ENCODE measurements around the gene UPK2. TPM values are rescaled to one million over a fixed set of nuclear protein-coding genes. Genes with fewer than 3 reads are reported as not detected.
"Not testable (repeated sequence)": the region's sequence is repeated elsewhere in the genome, so short reads cannot be mapped to it uniquely, and the experiment has no call there.

The UPK2 gene
- total and polyA plus RNA-seq, 7 donors = not detected

DNA sequence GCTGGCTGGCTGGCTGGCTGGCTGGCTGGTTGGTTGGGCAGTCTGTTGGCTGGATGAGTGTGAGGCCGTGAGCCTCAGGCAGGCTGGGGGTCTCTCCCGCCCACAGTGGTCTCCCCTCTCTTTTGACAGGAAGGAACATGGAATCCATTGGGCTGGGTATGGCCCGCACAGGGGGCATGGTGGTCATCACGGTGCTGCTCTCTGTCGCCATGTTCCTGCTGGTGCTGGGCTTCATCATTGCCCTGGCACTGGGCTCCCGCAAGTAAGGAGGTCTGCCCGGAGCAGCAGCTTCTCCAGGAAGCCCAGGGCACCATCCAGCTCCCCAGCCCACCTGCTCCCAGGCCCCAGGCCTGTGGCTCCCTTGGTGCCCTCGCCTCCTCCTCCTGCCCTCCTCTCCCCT, 1.9 kb downstream of the UPK2 start:
- intact Hi-C loops (cut with DNase I) = loop anchor here (2.0 kb wide), 1 partner anchor 25 kb away; no protein-coding TSS in a partner anchor
- Histone ChIP-seq H3K4me1 (peaks cover 0 to 4% (median 2%) of the 10 kb centered on the region in 4 donors), H3K4me3 (no peak overlapping the region), H3K36me3 (no peaks in the 10 kb centered on the region), H3K27me3 (no peaks in the 10 kb centered on the region), H3K27ac (no peak overlapping the region), H3K9me3 (no peaks in the 10 kb centered on the region)
- no peak for TF ChIP-seq POLR2AphosphoS5 (IDR thresholded peaks at IDR 0.05)
- TF ChIP-seq, protein P1, sequence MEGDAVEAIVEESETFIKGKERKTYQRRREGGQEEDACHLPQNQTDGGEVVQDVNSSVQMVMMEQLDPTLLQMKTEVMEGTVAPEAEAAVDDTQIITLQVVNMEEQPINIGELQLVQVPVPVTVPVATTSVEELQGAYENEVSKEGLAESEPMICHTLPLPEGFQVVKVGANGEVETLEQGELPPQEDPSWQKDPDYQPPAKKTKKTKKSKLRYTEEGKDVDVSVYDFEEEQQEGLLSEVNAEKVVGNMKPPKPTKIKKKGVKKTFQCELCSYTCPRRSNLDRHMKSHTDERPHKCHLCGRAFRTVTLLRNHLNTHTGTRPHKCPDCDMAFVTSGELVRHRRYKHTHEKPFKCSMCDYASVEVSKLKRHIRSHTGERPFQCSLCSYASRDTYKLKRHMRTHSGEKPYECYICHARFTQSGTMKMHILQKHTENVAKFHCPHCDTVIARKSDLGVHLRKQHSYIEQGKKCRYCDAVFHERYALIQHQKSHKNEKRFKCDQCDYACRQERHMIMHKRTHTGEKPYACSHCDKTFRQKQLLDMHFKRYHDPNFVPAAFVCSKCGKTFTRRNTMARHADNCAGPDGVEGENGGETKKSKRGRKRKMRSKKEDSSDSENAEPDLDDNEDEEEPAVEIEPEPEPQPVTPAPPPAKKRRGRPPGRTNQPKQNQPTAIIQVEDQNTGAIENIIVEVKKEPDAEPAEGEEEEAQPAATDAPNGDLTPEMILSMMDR (IDR thresholded peaks at IDR 0.05) = no peak
- no peak for TF ChIP-seq POLR2A (IDR thresholded peaks at IDR 0.05)
- TF ChIP-seq EP300 (IDR thresholded peaks at IDR 0.05) = no peak
- 94% methylated on average over 8 of the region's 8 CpGs for WGBS, 2 donors
- DNase-seq = no peak

DNA sequence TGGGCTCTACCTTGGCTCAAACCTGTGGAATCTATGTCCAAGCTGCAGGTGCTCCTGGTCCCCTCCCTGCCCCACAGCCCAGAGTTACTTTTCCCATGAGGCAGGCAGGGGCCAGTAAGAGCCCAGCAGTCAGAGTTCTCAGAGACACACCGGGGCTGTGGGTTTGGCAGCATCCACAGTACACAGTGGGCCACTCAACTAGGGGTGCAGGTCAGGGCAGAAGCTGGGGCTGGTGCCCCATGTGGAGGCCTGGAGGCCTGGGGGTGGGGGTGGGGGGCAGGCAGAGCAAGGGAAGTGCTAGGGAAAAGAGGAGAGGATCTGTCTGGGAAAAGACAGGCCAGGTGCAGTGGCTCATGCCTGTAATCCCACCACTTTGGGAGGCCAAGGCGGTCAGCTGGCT, 2.5 kb downstream of the UPK2 start:
- H3K4me3 ChIP-seq = no peak overlapping the region
- TF ChIP-seq POLR2A (IDR thresholded peaks at IDR 0.05) = no peak
- no peak for TF ChIP-seq POLR2AphosphoS5 (IDR thresholded peaks at IDR 0.05)
- TF ChIP-seq, protein P1 (IDR thresholded peaks at IDR 0.05) = no peak
- no peak for TF ChIP-seq EP300 (IDR thresholded peaks at IDR 0.05)
- peaks cover 0 to 4% (median 2%) of the 10 kb centered on the region in 4 donors for H3K4me1 ChIP-seq
- intact Hi-C loops (cut with DNase I) = no loop called here
- H3K36me3 ChIP-seq = no peaks in the 10 kb centered on the region
- WGBS, 2 donors = 84 to 89% methylated on average over 2 of the region's 2 CpGs
- DNase-seq = no peak
- H3K27ac ChIP-seq = no peak overlapping the region
- no peaks in the 10 kb centered on the region for H3K9me3 ChIP-seq
- H3K27me3 ChIP-seq = no peaks in the 10 kb centered on the region

DNA sequence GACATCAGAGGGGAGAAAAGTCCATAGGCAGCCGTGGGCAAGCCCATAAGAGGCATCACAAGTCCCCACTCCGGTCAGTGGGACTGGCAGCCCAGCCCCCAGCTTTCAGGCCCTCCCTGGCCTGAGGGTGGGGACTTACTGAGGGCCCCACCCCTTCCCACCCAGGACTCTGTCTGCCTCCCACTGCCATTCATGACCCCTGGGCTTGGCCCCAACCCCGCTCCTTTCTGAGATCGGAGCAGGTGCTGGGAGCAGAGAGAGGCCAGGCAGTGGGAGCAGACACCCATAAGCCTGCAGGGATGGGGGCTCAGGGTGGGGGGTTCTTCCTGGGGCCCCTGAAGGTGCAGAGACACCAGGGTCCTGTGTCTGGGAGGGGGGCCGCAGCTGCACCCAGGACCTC, 5.1 kb downstream of the UPK2 start:
- H3K27me3 ChIP-seq = no peaks in the 10 kb centered on the region
- H3K36me3 ChIP-seq = no peaks in the 10 kb centered on the region
- WGBS, 2 donors = 47 to 77% methylated on average over 5 of the region's 5 CpGs

DNA sequence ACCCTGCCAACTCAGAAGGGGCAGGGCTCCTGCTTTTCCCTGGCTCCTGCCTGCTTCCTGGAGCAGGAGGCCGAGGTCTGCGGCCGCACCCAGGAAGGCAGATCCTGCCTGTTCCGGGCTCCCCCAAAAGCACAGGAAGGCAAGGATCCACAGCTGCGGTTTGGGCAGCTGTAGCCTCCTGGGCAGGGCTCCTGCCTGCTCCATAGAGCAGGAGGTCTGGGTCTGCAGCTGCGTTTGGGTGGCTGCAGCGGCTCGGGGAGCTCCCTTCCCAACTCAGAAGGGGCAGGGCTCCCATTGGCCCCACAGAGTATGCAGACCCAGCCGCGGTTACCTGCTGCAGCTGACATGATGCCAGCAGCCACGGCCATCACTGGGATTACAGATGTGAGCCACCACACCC, 5.5 kb downstream of the UPK2 start:
- Histone ChIP-seq H3K27me3 (no peaks in the 10 kb centered on the region), H3K36me3 (no peaks in the 10 kb centered on the region), H3K4me3 (no peak overlapping the region), H3K27ac (no peak overlapping the region), H3K4me1 (no peaks in the 10 kb centered on the region), H3K9me3 (no peaks in the 10 kb centered on the region)
- intact Hi-C loops (cut with DNase I) = no loop called here
- TF ChIP-seq EP300 (IDR thresholded peaks at IDR 0.05) (no peak), POLR2AphosphoS5 (IDR thresholded peaks at IDR 0.05) (no peak), POLR2A (IDR thresholded peaks at IDR 0.05) (no peak)
- TF ChIP-seq, protein P1 (IDR thresholded peaks at IDR 0.05) = no peak
- WGBS, 2 donors = 8 to 47% methylated on average over 11 of the region's 11 CpGs
- no peak for DNase-seq

More for the DNA sequence above, 5.1 kb downstream of the UPK2 start:
- H3K27ac ChIP-seq = no peak overlapping the region
- H3K9me3 ChIP-seq = no peaks in the 10 kb centered on the region
- no peak for DNase-seq
- H3K4me3 ChIP-seq = no peak overlapping the region
- TF ChIP-seq, protein P1 (IDR thresholded peaks at IDR 0.05) = no peak
- TF ChIP-seq POLR2A (IDR thresholded peaks at IDR 0.05) (no peak), POLR2AphosphoS5 (IDR thresholded peaks at IDR 0.05) (no peak), EP300 (IDR thresholded peaks at IDR 0.05) (no peak)
- intact Hi-C loops (cut with DNase I) = no loop called here
- H3K4me1 ChIP-seq = peaks cover 0 to 3% (median 1%) of the 10 kb centered on the region in 4 donors

DNA sequence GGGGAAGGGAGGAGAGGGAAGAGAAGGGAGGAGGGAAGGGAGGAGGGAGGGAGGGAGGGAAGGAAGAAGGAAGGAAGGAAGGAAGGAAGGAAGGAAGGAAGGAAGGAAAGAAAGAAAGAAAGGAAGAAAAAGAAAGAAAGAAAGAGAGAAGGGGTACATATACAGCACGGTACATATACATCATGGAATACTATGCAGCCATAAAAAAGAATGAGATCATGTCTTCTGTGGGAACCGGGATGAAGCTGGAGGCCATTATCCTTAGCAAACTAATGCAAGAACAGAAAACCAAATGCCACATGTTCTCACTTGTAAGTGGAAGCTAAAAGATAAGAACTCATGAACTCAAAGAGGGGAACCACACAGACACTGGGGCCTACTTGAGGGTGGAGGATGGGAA, 13.4 kb downstream of the UPK2 start:
- H3K9me3 ChIP-seq; H3K4me1 ChIP-seq; intact Hi-C loops (cut with DNase I); DNase-seq; H3K27ac ChIP-seq; H3K36me3 ChIP-seq; H3K4me3 ChIP-seq: not testable (repeated sequence)
- WGBS, 2 donors = 95 to 96% methylated on average over 2 of the region's 2 CpGs
- peaks cover 0 to 15% (median 8%) of the 10 kb centered on the region in 3 donors for H3K27me3 ChIP-seq

All from sigmoid colon (tissue), 7 donors.